ENCODE measurements around the gene OR8B12.

The OR8B12 gene

GRCh38 chr11:124511745-124512144, 31.7 kb downstream of the OR8B12 start:
- Histone ChIP-seq H3K23ac (ENCODE audit: low read length in 2 of 2) (no peak overlapping the region), H2BK12ac (ENCODE audit: low read length in 2 of 2) (no peak overlapping the region), H3K79me1 (replicated peaks; ENCODE audit: low read length, poor library complexity, severe bottlenecking) (no peaks in the 10 kb centered on the region), H2AK5ac (ENCODE audit: low read length, severe bottlenecking) (no peak overlapping the region), H2BK120ac (ENCODE audit: low read depth, low read length) (no peak overlapping the region), H3K9me3 (ENCODE audit: control insufficient read depth, low read length) (peaks cover 3% of the 10 kb centered on the region), H3K4me2 (ENCODE audit: low read length, poor library complexity, severe bottlenecking) (no peak overlapping the region), H2BK15ac (ENCODE audit: low read depth, poor library complexity, severe bottlenecking) (no peak overlapping the region), H3K27me3 (ENCODE audit: control insufficient read depth in 1 of 2, insufficient read depth in 1 of 2, low read length in 2 of 2) (no peaks in the 10 kb centered on the region), H3K4me3 (ENCODE audit: insufficient read depth in 1 of 2, low read depth in 1 of 2, low read length in 2 of 2) (no peak overlapping the region), H3K4me1 (ENCODE audit: control insufficient read depth, insufficient read depth, low read depth, low read length) (no peaks in the 10 kb centered on the region), H4K8ac (ENCODE audit: low read length) (no peak overlapping the region), H3K27ac (ENCODE audit: low read length, poor library complexity, severe bottlenecking) (no peak overlapping the region), H3K14ac (ENCODE audit: low read length in 2 of 2) (no peak overlapping the region), H3K4ac (ENCODE audit: low read depth in 1 of 2, low read length in 2 of 2) (no peak overlapping the region), H2BK5ac (ENCODE audit: low read depth, low read length, poor library complexity, severe bottlenecking) (no peak overlapping the region), H3K9ac (ENCODE audit: low read length) (no peak overlapping the region), H3K18ac (ENCODE audit: low read depth in 1 of 2, low read length in 2 of 2) (no peak overlapping the region), H2AFZ (ENCODE audit: low read depth, low read length) (no peak overlapping the region), H4K91ac (ENCODE audit: low read length) (no peak overlapping the region), H3K36me3 (ENCODE audit: control insufficient read depth in 1 of 2, insufficient read depth in 2 of 2, low read depth in 1 of 2, low read length in 2 of 2) (no peaks in the 10 kb centered on the region)
- DNase-seq: no peak

DNA sequence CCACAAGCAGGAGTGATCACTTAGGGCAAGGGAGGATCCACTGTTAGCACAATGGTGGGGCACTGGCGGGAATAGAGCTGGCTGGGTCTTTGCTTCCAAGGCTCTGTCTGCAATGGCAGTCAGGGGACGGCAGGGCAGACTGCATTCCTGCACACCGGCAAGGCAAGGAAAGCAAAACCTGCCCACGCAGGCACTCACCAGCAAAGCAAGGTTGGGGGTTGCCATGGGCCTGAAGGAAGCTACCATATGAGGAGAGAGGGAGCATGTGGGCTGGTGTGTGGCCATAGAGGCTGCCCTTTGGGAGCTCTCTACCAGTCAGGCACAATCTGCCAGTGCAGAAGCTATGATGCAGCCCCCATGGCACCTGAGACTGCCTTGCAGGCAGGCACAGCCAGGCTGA, 33.2 kb downstream of the OR8B12 start:
- Histone ChIP-seq H3K79me1 (replicated peaks; ENCODE audit: low read length, poor library complexity, severe bottlenecking) (no peaks in the 10 kb centered on the region), H3K27me3 (ENCODE audit: control insufficient read depth in 1 of 2, insufficient read depth in 1 of 2, low read length in 2 of 2) (no peaks in the 10 kb centered on the region), H4K8ac (ENCODE audit: low read length) (no peak overlapping the region), H3K36me3 (ENCODE audit: control insufficient read depth in 1 of 2, insufficient read depth in 2 of 2, low read depth in 1 of 2, low read length in 2 of 2) (no peaks in the 10 kb centered on the region), H3K4me3 (ENCODE audit: insufficient read depth in 1 of 2, low read depth in 1 of 2, low read length in 2 of 2) (no peak overlapping the region), H2BK5ac (ENCODE audit: low read depth, low read length, poor library complexity, severe bottlenecking) (no peak overlapping the region), H3K4me2 (ENCODE audit: low read length, poor library complexity, severe bottlenecking) (no peak overlapping the region), H3K18ac (ENCODE audit: low read depth in 1 of 2, low read length in 2 of 2) (no peak overlapping the region), H2AFZ (ENCODE audit: low read depth, low read length) (no peak overlapping the region), H3K23ac (ENCODE audit: low read length in 2 of 2) (no peak overlapping the region), H3K9ac (ENCODE audit: low read length) (no peak overlapping the region), H4K91ac (ENCODE audit: low read length) (no peak overlapping the region), H3K9me3 (ENCODE audit: control insufficient read depth, low read length) (peaks cover 3% of the 10 kb centered on the region), H2BK120ac (ENCODE audit: low read depth, low read length) (no peak overlapping the region), H3K4me1 (ENCODE audit: control insufficient read depth, insufficient read depth, low read depth, low read length) (no peaks in the 10 kb centered on the region), H2BK15ac (ENCODE audit: low read depth, poor library complexity, severe bottlenecking) (no peak overlapping the region), H3K27ac (ENCODE audit: low read length, poor library complexity, severe bottlenecking) (no peak overlapping the region), H3K4ac (ENCODE audit: low read depth in 1 of 2, low read length in 2 of 2) (no peak overlapping the region), H3K14ac (ENCODE audit: low read length in 2 of 2) (no peak overlapping the region), H2AK5ac (ENCODE audit: low read length, severe bottlenecking) (no peak overlapping the region), H2BK12ac (ENCODE audit: low read length in 2 of 2) (no peak overlapping the region)
- no peak for DNase-seq
- 77% methylated on average over 4 of the region's 4 CpGs for WGBS

- no peaks in the 10 kb centered on the region for H3K4me1 ChIP-seq (ENCODE audit: control insufficient read depth, insufficient read depth, low read depth, low read length)
- H2BK5ac ChIP-seq (ENCODE audit: low read depth, low read length, poor library complexity, severe bottlenecking): no peak overlapping the region
- no peaks in the 10 kb centered on the region for H3K79me1 ChIP-seq (replicated peaks; ENCODE audit: low read length, poor library complexity, severe bottlenecking)
- H3K9ac ChIP-seq (ENCODE audit: low read length): no peak overlapping the region
- H3K27me3 ChIP-seq (ENCODE audit: control insufficient read depth in 1 of 2, insufficient read depth in 1 of 2, low read length in 2 of 2): no peaks in the 10 kb centered on the region
- 75% methylated on average over 8 of the region's 8 CpGs for WGBS
- no peak overlapping the region for H4K8ac ChIP-seq (ENCODE audit: low read length)
- no peak overlapping the region for H2AK5ac ChIP-seq (ENCODE audit: low read length, severe bottlenecking)
- H3K4me3 ChIP-seq (ENCODE audit: insufficient read depth in 1 of 2, low read depth in 1 of 2, low read length in 2 of 2): no peak overlapping the region
- H2BK120ac ChIP-seq (ENCODE audit: low read depth, low read length): no peak overlapping the region
- no peak overlapping the region for H2BK12ac ChIP-seq (ENCODE audit: low read length in 2 of 2)
- no peak overlapping the region for H3K14ac ChIP-seq (ENCODE audit: low read length in 2 of 2)
- H3K36me3 ChIP-seq (ENCODE audit: control insufficient read depth in 1 of 2, insufficient read depth in 2 of 2, low read depth in 1 of 2, low read length in 2 of 2): no peaks in the 10 kb centered on the region
- H3K18ac ChIP-seq (ENCODE audit: low read depth in 1 of 2, low read length in 2 of 2): no peak overlapping the region
- H2BK15ac ChIP-seq (ENCODE audit: low read depth, poor library complexity, severe bottlenecking): no peak overlapping the region
- DNase-seq: no peak
- H3K4ac ChIP-seq (ENCODE audit: low read depth in 1 of 2, low read length in 2 of 2): no peak overlapping the region
- no peak overlapping the region for H3K23ac ChIP-seq (ENCODE audit: low read length in 2 of 2)
- no peaks in the 10 kb centered on the region for H3K9me3 ChIP-seq (ENCODE audit: control insufficient read depth, low read length)
- peak overlapping the region; percentile 16 for H3K4me2 ChIP-seq (ENCODE audit: low read length, poor library complexity, severe bottlenecking)
- no peak overlapping the region for H4K91ac ChIP-seq (ENCODE audit: low read length)
- no peak overlapping the region for H3K27ac ChIP-seq (ENCODE audit: low read length, poor library complexity, severe bottlenecking)
- no peak overlapping the region for H2AFZ ChIP-seq (ENCODE audit: low read depth, low read length)
Observed at GRCh38 chr11:124499711-124500110, 43.7 kb downstream of the OR8B12 start.

DNA sequence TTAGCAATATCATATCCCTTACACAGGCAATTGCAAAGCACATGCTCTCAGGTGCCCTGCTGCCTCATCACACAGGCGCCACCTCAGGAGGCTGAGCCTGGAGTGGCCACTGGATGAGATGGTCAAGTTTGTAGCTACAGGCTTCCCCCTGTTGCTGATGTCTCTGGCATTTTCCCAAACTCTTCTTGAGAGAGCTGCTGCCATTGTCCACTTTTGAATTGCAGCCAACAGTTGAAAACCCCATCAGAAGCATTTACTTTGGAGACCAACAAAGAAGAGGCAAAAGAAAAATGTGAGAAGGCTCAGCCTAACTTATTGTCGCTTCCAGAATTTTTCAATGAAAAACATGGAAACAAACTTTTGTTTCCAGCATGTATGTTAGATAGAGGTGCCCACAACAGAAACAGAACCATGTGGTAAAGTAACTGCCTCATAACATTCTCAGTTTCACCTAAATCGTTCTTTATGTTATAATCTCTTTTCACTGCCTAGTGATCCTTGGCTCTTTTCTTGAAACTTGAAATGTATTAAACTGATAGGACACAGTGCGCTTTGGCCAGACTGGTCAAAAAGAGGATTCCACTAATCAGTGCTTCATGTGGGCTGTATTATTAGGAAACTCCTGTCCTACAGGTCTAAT, 50.3 kb downstream of the OR8B12 start:
- H3K27ac ChIP-seq (ENCODE audit: low read length, poor library complexity, severe bottlenecking): no peak overlapping the region
- H3K14ac ChIP-seq (ENCODE audit: low read length in 2 of 2): peak overlapping the region in 1 of 2 experiments; percentile 71
- no peak overlapping the region for H4K91ac ChIP-seq (ENCODE audit: low read length)
- no peak overlapping the region for H3K4me3 ChIP-seq (ENCODE audit: insufficient read depth in 1 of 2, low read depth in 1 of 2, low read length in 2 of 2)
- no peak overlapping the region for H3K4me2 ChIP-seq (ENCODE audit: low read length, poor library complexity, severe bottlenecking)
- no peaks in the 10 kb centered on the region for H3K27me3 ChIP-seq (ENCODE audit: control insufficient read depth in 1 of 2, insufficient read depth in 1 of 2, low read length in 2 of 2)
- peak overlapping the region; percentile 42 for H2AFZ ChIP-seq (ENCODE audit: low read depth, low read length)
- H2BK15ac ChIP-seq (ENCODE audit: low read depth, poor library complexity, severe bottlenecking): no peak overlapping the region
- 93% methylated on average over 2 of the region's 4 CpGs for WGBS
- H3K4ac ChIP-seq (ENCODE audit: low read depth in 1 of 2, low read length in 2 of 2): no peak overlapping the region
- H4K8ac ChIP-seq (ENCODE audit: low read length): no peak overlapping the region
- no peaks in the 10 kb centered on the region for H3K9me3 ChIP-seq (ENCODE audit: control insufficient read depth, low read length)
- H2AK5ac ChIP-seq (ENCODE audit: low read length, severe bottlenecking): no peak overlapping the region
- H3K4me1 ChIP-seq (ENCODE audit: control insufficient read depth, insufficient read depth, low read depth, low read length): no peaks in the 10 kb centered on the region
- no peaks in the 10 kb centered on the region for H3K36me3 ChIP-seq (ENCODE audit: control insufficient read depth in 1 of 2, insufficient read depth in 2 of 2, low read depth in 1 of 2, low read length in 2 of 2)
- H2BK5ac ChIP-seq (ENCODE audit: low read depth, low read length, poor library complexity, severe bottlenecking): no peak overlapping the region
- no peak overlapping the region for H3K18ac ChIP-seq (ENCODE audit: low read depth in 1 of 2, low read length in 2 of 2)
- H3K23ac ChIP-seq (ENCODE audit: low read length in 2 of 2): no peak overlapping the region
- H3K9ac ChIP-seq (ENCODE audit: low read length): no peak overlapping the region
- H3K79me1 ChIP-seq (replicated peaks; ENCODE audit: low read length, poor library complexity, severe bottlenecking): no peaks in the 10 kb centered on the region
- H2BK12ac ChIP-seq (ENCODE audit: low read length in 2 of 2): no peak overlapping the region
- DNase-seq: no peak
- no peak overlapping the region for H2BK120ac ChIP-seq (ENCODE audit: low read depth, low read length)
